Endothelial cell of umbilical vein (primary cell): ENCODE results near the gene CLDND2. TPM values are rescaled to one million over a fixed set of nuclear protein-coding genes. Genes with fewer than 3 reads are reported as not detected.

Experiments used
- BruUV-seq: library from RNA; stranded (reverse); fragments of 400-500 nt; replicated peaks from 2 replicates; lab custom pipeline; 2021; lab: Mats Ljungman, UMichigan
- CTCF ChIA-PET: fragments of 300-600, 350-600 bp; sonication (Branson Sonifier 250); formaldehyde crosslinking; loops from one replicate; lab custom pipeline; 2021; ENCODE audit warnings: antibody characterized with exemption, inconsistent platforms; lab: Charles Lee
- POLR2A ChIA-PET: fragments of 300-600, 350-600 bp; sonication (Branson Sonifier 250); formaldehyde crosslinking; loops from one replicate; lab custom pipeline; 2021; ENCODE audit warnings: antibody characterized with exemption, inconsistent platforms; lab: Charles Lee
- DNase-seq: peaks from one replicate; pipeline ENCODE4 v3.0.0-alpha.2; 2011; ENCODE audit warnings: low read depth, low spot score
- FAIRE-seq: peaks from 2 replicates; lab custom pipeline; 2011; peaks lifted over from hg19 to GRCh38; lab: Jason Lieb, UNC
- H2AFZ ChIP-seq: 2 replicates; pipeline ENCODE4 v1.6.0; 2012; ENCODE audit warnings: low read depth, low read length, control low read depth, inconsistent platforms
- H3K27ac ChIP-seq: 2 replicates; pipeline ENCODE4 v1.5.1; 2011; ENCODE audit warnings: low read depth, mild to moderate bottlenecking, control low read depth, low read length, moderate library complexity; ENCODE audit not compliant: insufficient read depth
- H3K27me3 ChIP-seq, 2 experiments: 2 replicates each; pipeline versions ENCODE4 v1.6.0 to v1.6.1; 2011; ENCODE audit warnings: low read length in 2 of 2, mixed read lengths in 1 of 2; ENCODE audit not compliant: control insufficient read depth in 2 of 2, insufficient read depth in 2 of 2
- H3K36me3 ChIP-seq, 2 experiments: 2 replicates in 1 of 2; 3 replicates in 1 of 2; pipeline ENCODE4 v1.5.1; 2011; ENCODE audit warnings: low read length in 2 of 2, mild to moderate bottlenecking in 1 of 2, moderate library complexity in 1 of 2; ENCODE audit not compliant: control insufficient read depth in 2 of 2, insufficient read depth in 2 of 2; ENCODE audit errors: extremely low read depth in 1 of 2
- H3K4me1 ChIP-seq: 3 replicates; pipeline ENCODE4 v1.5.1; 2011; ENCODE audit warnings: mild to moderate bottlenecking, low read length; ENCODE audit not compliant: control insufficient read depth, insufficient read depth; ENCODE audit errors: extremely low read depth
- H3K4me2 ChIP-seq: 2 replicates; pipeline ENCODE4 v1.6.1; 2011; ENCODE audit warnings: low read length, control low read depth, mixed read lengths; ENCODE audit not compliant: insufficient read depth
- H3K4me3 ChIP-seq, 3 experiments: fragments of 200-600 bp in 1 of 3; sonication (generic), shearing (Covaris generic) in 1 of 3; replicated peaks in 1 of 3; 2 replicates each; pipeline ENCODE4 v1.5.1; 2011 to 2016; ENCODE audit warnings: control low read depth in 3 of 3, low read length in 3 of 3, mild to moderate bottlenecking in 2 of 3, inconsistent platforms in 1 of 3, low read depth in 1 of 3, moderate library complexity in 1 of 3; ENCODE audit not compliant: insufficient read depth in 1 of 3
- H3K79me2 ChIP-seq: 2 replicates; pipeline ENCODE4 v1.6.0; 2012; ENCODE audit warnings: low read length, inconsistent platforms; ENCODE audit not compliant: control insufficient read depth, insufficient read depth
- H3K9ac ChIP-seq: replicated peaks from 2 replicates; pipeline ENCODE3; 2011; ENCODE audit warnings: low read length, control low read depth; ENCODE audit not compliant: insufficient read depth; ENCODE audit errors: extremely low read depth
- H3K9me1 ChIP-seq: replicated peaks from 3 replicates; pipeline ENCODE4 v1.6.0; 2011; ENCODE audit warnings: mild to moderate bottlenecking, low read length; ENCODE audit not compliant: control insufficient read depth, insufficient read depth; ENCODE audit errors: extremely low read depth
- H3K9me3 ChIP-seq: replicated peaks from 2 replicates; pipeline ENCODE4 v1.5.1; 2012; ENCODE audit warnings: low read length, inconsistent platforms; ENCODE audit not compliant: control insufficient read depth, insufficient read depth
- H4K20me1 ChIP-seq: replicated peaks from 2 replicates; pipeline ENCODE3; 2011; ENCODE audit warnings: mild to moderate bottlenecking, low read length; ENCODE audit not compliant: control insufficient read depth, insufficient read depth; ENCODE audit errors: extremely low read depth
- CTCF ChIP-seq, 2 donors: IDR thresholded peaks; 1 replicate in 1 of 2; 2 replicates in 1 of 2; pipeline ENCODE4 v1.5.1; 2011; ENCODE audit warnings: low read length in 2 of 2, mild to moderate bottlenecking in 2 of 2, moderate library complexity in 2 of 2, control low read depth in 1 of 2, inconsistent platforms in 1 of 2, low read depth in 1 of 2; ENCODE audit not compliant: insufficient read depth in 1 of 2; ENCODE audit errors: extremely low read depth in 1 of 2
- EZH2 ChIP-seq: IDR thresholded peaks from 2 replicates; pipeline ENCODE4 v1.6.1; 2012; ENCODE audit warnings: borderline replicate concordance, low read depth, mild to moderate bottlenecking, moderate library complexity, low read length, inconsistent platforms; ENCODE audit not compliant: severe bottlenecking
- FOS ChIP-seq: IDR thresholded peaks from 2 replicates; pipeline ENCODE4 v1.6.1; 2011; ENCODE audit warnings: mild to moderate bottlenecking, low read length, moderate library complexity, borderline replicate concordance; ENCODE audit not compliant: insufficient read depth
- GATA2 ChIP-seq: IDR thresholded peaks from 2 replicates; pipeline ENCODE4 v1.7.0; 2011; ENCODE audit warnings: low read depth, mild to moderate bottlenecking, moderate library complexity, mixed read lengths, low read length; ENCODE audit not compliant: insufficient read length, insufficient read depth
- JUN ChIP-seq: IDR thresholded peaks from 2 replicates; pipeline ENCODE4 v1.6.1; 2011; ENCODE audit warnings: borderline replicate concordance, low read depth; ENCODE audit not compliant: insufficient read length, insufficient read depth
- MYC ChIP-seq: IDR thresholded peaks from one replicate; pipeline ENCODE4 v1.6.1; 2011; ENCODE audit warnings: mild to moderate bottlenecking, low read depth, low read length
- POLR2A ChIP-seq: IDR thresholded peaks from 2 replicates; pipeline ENCODE4 v1.6.1; 2012; ENCODE audit warnings: low read depth, mild to moderate bottlenecking, control low read depth, low read length
- POLR2AphosphoS5 ChIP-seq: IDR thresholded peaks from 2 replicates; pipeline ENCODE4 v1.6.1; 2012; ENCODE audit warnings: low read depth, mild to moderate bottlenecking, control low read depth, low read length, moderate library complexity; ENCODE audit not compliant: insufficient read depth
- dilution Hi-C: fragments of 300-500 bp; cut with MboI; formaldehyde crosslinking; loops from one replicate; pipeline ENCODE4 v1.15.0; 2019; ENCODE audit warnings: low sequenced_read_pairs; ENCODE audit not compliant: extremely low pct_ligation_motif_present
- intact Hi-C: fragments of 100-400 bp; cut with micrococcal nuclease; formaldehyde crosslinking; loops from one replicate; pipeline ENCODE4 v1.10.0; 2022
- polyA plus RNA-seq, 4 experiments: library from polyadenylated mRNA; depleted of rRNA in 3 of 4; stranded (reverse) in 3 of 4; unstranded in 1 of 4; fragments of >200 nt; gene quantifications; 2 replicates each; pipeline versions ENCODE4 v1.2.1 to v1.2.3, GENCODE V29; 2011 to 2012; ENCODE audit warnings: missing spikeins in 1 of 4
- total RNA-seq: library from RNA; stranded (reverse); gene quantifications from 2 replicates; pipeline ENCODE4 v1.2.3, GENCODE V29; 2021
- TF ChIP-seq, protein P1 (sequence below): IDR thresholded peaks from 2 replicates; pipeline ENCODE4 v1.6.1; 2011; ENCODE audit not compliant: insufficient read depth, insufficient read length

The CLDND2 gene
- total and polyA plus RNA-seq, 2 donors (not counting 3 experiments of a cell fraction or from before 2014, with no cell fraction given): 0.97 TPM; not detected in 1

GRCh38 chr19:51323481-51324166, 45.2 kb downstream of the CLDND2 start:
- intact Hi-C loops: no loop called here
- POLR2A ChIA-PET: no interaction called here
- Histone ChIP-seq H3K4me1 (no peaks in the 10 kb centered on the region), H3K79me2 (no peaks in the 10 kb centered on the region), H3K27ac (no peak overlapping the region), H4K20me1 (no peaks in the 10 kb centered on the region), H3K9me1 (no peaks in the 10 kb centered on the region), H3K36me3 (no peaks in the 10 kb centered on the region), H2AFZ (no peak overlapping the region), H3K27me3 (peaks cover 6 to 7% of the 10 kb centered on the region in 2 experiments), H3K9me3 (no peaks in the 10 kb centered on the region), H3K4me2 (no peak overlapping the region), H3K9ac (no peak overlapping the region), H3K4me3 (no peak overlapping the region)
- dilution Hi-C loops: no loop called here
- TF ChIP-seq FOS (no peak), CTCF (IDR thresholded peaks at IDR 0.05; ENCODE audit: extremely low read depth in 1 of 2, insufficient read depth in 1 of 2, low read depth in 1 of 2, low read length in 2 of 2) (no peak), JUN (no peak), POLR2A (no peak)
- CTCF ChIA-PET: no interaction called here
- DNase-seq: no peak
- no peak for FAIRE-seq
- BruUV-seq: no TSS peak

- Histone ChIP-seq H3K9me3 (no peaks in the 10 kb centered on the region), H4K20me1 (no peaks in the 10 kb centered on the region), H3K27ac (no peak overlapping the region), H3K9me1 (no peaks in the 10 kb centered on the region), H3K36me3 (no peaks in the 10 kb centered on the region), H3K4me1 (no peaks in the 10 kb centered on the region), H3K4me3 (no peak overlapping the region), H2AFZ (no peak overlapping the region), H3K27me3 (no peaks in the 10 kb centered on the region), H3K9ac (no peak overlapping the region), H3K79me2 (no peaks in the 10 kb centered on the region), H3K4me2 (no peak overlapping the region)
- TF ChIP-seq GATA2 (no peak), EZH2 (no peak), MYC (no peak), CTCF (IDR thresholded peaks at IDR 0.05; ENCODE audit: extremely low read depth in 1 of 2, insufficient read depth in 1 of 2, low read depth in 1 of 2, low read length in 2 of 2) (no peak), FOS (no peak), JUN (no peak), POLR2AphosphoS5 (no peak), POLR2A (no peak)
- TF ChIP-seq, protein P1, sequence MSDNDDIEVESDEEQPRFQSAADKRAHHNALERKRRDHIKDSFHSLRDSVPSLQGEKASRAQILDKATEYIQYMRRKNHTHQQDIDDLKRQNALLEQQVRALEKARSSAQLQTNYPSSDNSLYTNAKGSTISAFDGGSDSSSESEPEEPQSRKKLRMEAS: no peak
- no peak for FAIRE-seq
- no TSS peak for BruUV-seq
- dilution Hi-C loops: no loop called here
- CTCF ChIA-PET: no interaction called here
- DNase-seq: no peak
- POLR2A ChIA-PET: no interaction called here
- intact Hi-C loops: no loop called here
These were observed 47.0 kb downstream of the CLDND2 start for GRCh38 chr19:51321799-51322198.
